Measurements from ENCODE around the gene EFCAB6. TPM values are rescaled to one million over a fixed set of nuclear protein-coding genes. Genes with fewer than 3 reads are reported as not detected.

The EFCAB6 gene
- total RNA-seq, 1 donor from 2014 or later: 1.8 TPM

- Histone ChIP-seq H3K36me3 (no peaks in the 10 kb centered on the region), H3K27me3 (ENCODE audit: low read depth) (peaks cover 71% of the 10 kb centered on the region), H3K9me3 (replicated peaks) (no peaks in the 10 kb centered on the region), H3K27ac (replicated peaks) (no peak overlapping the region), H3K4me1 (no peaks in the 10 kb centered on the region), H3K4me3 (no peak overlapping the region)
- no peak for DNase-seq
- no peak for TF ChIP-seq CTCF (IDR thresholded peaks at IDR 0.05; ENCODE audit: borderline replicate concordance)
- intact Hi-C loops (cut with micrococcal nuclease): no loop called here
Measured at GRCh38 chr22:43521716-43522115, 290.4 kb downstream of the EFCAB6 start.

GRCh38 chr22:43520632-43521039 lies 291.5 kb downstream of the EFCAB6 start:
- TF ChIP-seq CTCF (IDR thresholded peaks at IDR 0.05; ENCODE audit: borderline replicate concordance): no peak
- Histone ChIP-seq H3K9me3 (replicated peaks) (no peaks in the 10 kb centered on the region), H3K4me1 (no peaks in the 10 kb centered on the region), H3K36me3 (no peaks in the 10 kb centered on the region), H3K27ac (replicated peaks) (no peak overlapping the region), H3K4me3 (no peak overlapping the region), H3K27me3 (ENCODE audit: low read depth) (peaks cover 71% of the 10 kb centered on the region)
- DNase-seq: no peak
- intact Hi-C loops (cut with micrococcal nuclease): no loop called here

- no peak for DNase-seq
- Histone ChIP-seq H3K36me3 (no peaks in the 10 kb centered on the region), H3K4me1 (no peaks in the 10 kb centered on the region), H3K4me3 (no peak overlapping the region), H3K9me3 (replicated peaks) (no peaks in the 10 kb centered on the region), H3K27ac (replicated peaks) (no peak overlapping the region), H3K27me3 (ENCODE audit: low read depth) (peaks cover 70% of the 10 kb centered on the region)
- TF ChIP-seq CTCF (IDR thresholded peaks at IDR 0.05; ENCODE audit: borderline replicate concordance): no peak
- intact Hi-C loops (cut with micrococcal nuclease): no loop called here
Measured at GRCh38 chr22:43516996-43517635, 295.0 kb downstream of the EFCAB6 start.

- no peak for TF ChIP-seq CTCF (IDR thresholded peaks at IDR 0.05; ENCODE audit: borderline replicate concordance)
- Histone ChIP-seq H3K27ac (replicated peaks) (no peak overlapping the region), H3K27me3 (ENCODE audit: low read depth) (peaks cover 62% of the 10 kb centered on the region), H3K9me3 (replicated peaks) (no peaks in the 10 kb centered on the region), H3K4me1 (no peaks in the 10 kb centered on the region), H3K36me3 (no peaks in the 10 kb centered on the region), H3K4me3 (no peak overlapping the region)
- intact Hi-C loops (cut with micrococcal nuclease): no loop called here
- DNase-seq: no peak
Measured at GRCh38 chr22:43516386-43516785, 295.7 kb downstream of the EFCAB6 start.

- H3K9me3 ChIP-seq (replicated peaks): no peaks in the 10 kb centered on the region
- no peak for TF ChIP-seq CTCF (IDR thresholded peaks at IDR 0.05; ENCODE audit: borderline replicate concordance)
- H3K36me3 ChIP-seq: no peaks in the 10 kb centered on the region
- no peak overlapping the region for H3K27ac ChIP-seq (replicated peaks)
- no peak overlapping the region for H3K4me3 ChIP-seq
- peaks cover 61% of the 10 kb centered on the region for H3K27me3 ChIP-seq (ENCODE audit: low read depth)
- no peaks in the 10 kb centered on the region for H3K4me1 ChIP-seq
- intact Hi-C loops (cut with micrococcal nuclease): no loop called here
- DNase-seq: no peak
Measured at GRCh38 chr22:43515902-43516301, 296.2 kb downstream of the EFCAB6 start.
